Endothelial cell of umbilical vein (primary cell): ENCODE data around the gene FAM227B. TPM values are rescaled to one million over a fixed set of nuclear protein-coding genes. Genes with fewer than 3 reads are reported as not detected.

Source experiments
- BruUV-seq: library from RNA; stranded (reverse); fragments of 400-500 nt; replicated peaks from 2 replicates; lab custom pipeline; 2021; lab: Mats Ljungman, UMichigan
- CTCF ChIA-PET: fragments of 300-600, 350-600 bp; sonication (Branson Sonifier 250); formaldehyde crosslinking; loops from one replicate; lab custom pipeline; 2021; ENCODE audit warnings: antibody characterized with exemption, inconsistent platforms; lab: Charles Lee
- POLR2A ChIA-PET: fragments of 300-600, 350-600 bp; sonication (Branson Sonifier 250); formaldehyde crosslinking; loops from one replicate; lab custom pipeline; 2021; ENCODE audit warnings: antibody characterized with exemption, inconsistent platforms; lab: Charles Lee
- DNase-seq: peaks from one replicate; pipeline ENCODE4 v3.0.0-alpha.2; 2011; ENCODE audit warnings: low read depth, low spot score
- FAIRE-seq: peaks from 2 replicates; lab custom pipeline; 2011; peaks lifted over from hg19 to GRCh38; lab: Jason Lieb, UNC
- H2AFZ ChIP-seq: 2 replicates; pipeline ENCODE4 v1.6.0; 2012; ENCODE audit warnings: low read depth, low read length, control low read depth, inconsistent platforms
- H3K27ac ChIP-seq: 2 replicates; pipeline ENCODE4 v1.5.1; 2011; ENCODE audit warnings: low read depth, mild to moderate bottlenecking, control low read depth, low read length, moderate library complexity; ENCODE audit not compliant: insufficient read depth
- H3K27me3 ChIP-seq, 2 experiments: 2 replicates each; pipeline versions ENCODE4 v1.6.0 to v1.6.1; 2011; ENCODE audit warnings: low read length in 2 of 2, mixed read lengths in 1 of 2; ENCODE audit not compliant: control insufficient read depth in 2 of 2, insufficient read depth in 2 of 2
- H3K36me3 ChIP-seq, 2 experiments: 2 replicates in 1 of 2; 3 replicates in 1 of 2; pipeline ENCODE4 v1.5.1; 2011; ENCODE audit warnings: low read length in 2 of 2, mild to moderate bottlenecking in 1 of 2, moderate library complexity in 1 of 2; ENCODE audit not compliant: control insufficient read depth in 2 of 2, insufficient read depth in 2 of 2; ENCODE audit errors: extremely low read depth in 1 of 2
- H3K4me1 ChIP-seq: 3 replicates; pipeline ENCODE4 v1.5.1; 2011; ENCODE audit warnings: mild to moderate bottlenecking, low read length; ENCODE audit not compliant: control insufficient read depth, insufficient read depth; ENCODE audit errors: extremely low read depth
- H3K4me2 ChIP-seq: 2 replicates; pipeline ENCODE4 v1.6.1; 2011; ENCODE audit warnings: low read length, control low read depth, mixed read lengths; ENCODE audit not compliant: insufficient read depth
- H3K4me3 ChIP-seq, 3 experiments: fragments of 200-600 bp in 1 of 3; sonication (generic), shearing (Covaris generic) in 1 of 3; replicated peaks in 1 of 3; 2 replicates each; pipeline ENCODE4 v1.5.1; 2011 to 2016; ENCODE audit warnings: control low read depth in 3 of 3, low read length in 3 of 3, mild to moderate bottlenecking in 2 of 3, inconsistent platforms in 1 of 3, low read depth in 1 of 3, moderate library complexity in 1 of 3; ENCODE audit not compliant: insufficient read depth in 1 of 3
- H3K79me2 ChIP-seq: 2 replicates; pipeline ENCODE4 v1.6.0; 2012; ENCODE audit warnings: low read length, inconsistent platforms; ENCODE audit not compliant: control insufficient read depth, insufficient read depth
- H3K9ac ChIP-seq: replicated peaks from 2 replicates; pipeline ENCODE3; 2011; ENCODE audit warnings: low read length, control low read depth; ENCODE audit not compliant: insufficient read depth; ENCODE audit errors: extremely low read depth
- H3K9me1 ChIP-seq: replicated peaks from 3 replicates; pipeline ENCODE4 v1.6.0; 2011; ENCODE audit warnings: mild to moderate bottlenecking, low read length; ENCODE audit not compliant: control insufficient read depth, insufficient read depth; ENCODE audit errors: extremely low read depth
- H3K9me3 ChIP-seq: replicated peaks from 2 replicates; pipeline ENCODE4 v1.5.1; 2012; ENCODE audit warnings: low read length, inconsistent platforms; ENCODE audit not compliant: control insufficient read depth, insufficient read depth
- H4K20me1 ChIP-seq: replicated peaks from 2 replicates; pipeline ENCODE3; 2011; ENCODE audit warnings: mild to moderate bottlenecking, low read length; ENCODE audit not compliant: control insufficient read depth, insufficient read depth; ENCODE audit errors: extremely low read depth
- EZH2 ChIP-seq: IDR thresholded peaks from 2 replicates; pipeline ENCODE4 v1.6.1; 2012; ENCODE audit warnings: borderline replicate concordance, low read depth, mild to moderate bottlenecking, moderate library complexity, low read length, inconsistent platforms; ENCODE audit not compliant: severe bottlenecking
- FOS ChIP-seq: IDR thresholded peaks from 2 replicates; pipeline ENCODE4 v1.6.1; 2011; ENCODE audit warnings: mild to moderate bottlenecking, low read length, moderate library complexity, borderline replicate concordance; ENCODE audit not compliant: insufficient read depth
- GATA2 ChIP-seq: IDR thresholded peaks from 2 replicates; pipeline ENCODE4 v1.7.0; 2011; ENCODE audit warnings: low read depth, mild to moderate bottlenecking, moderate library complexity, mixed read lengths, low read length; ENCODE audit not compliant: insufficient read length, insufficient read depth
- JUN ChIP-seq: IDR thresholded peaks from 2 replicates; pipeline ENCODE4 v1.6.1; 2011; ENCODE audit warnings: borderline replicate concordance, low read depth; ENCODE audit not compliant: insufficient read length, insufficient read depth
- MYC ChIP-seq: IDR thresholded peaks from one replicate; pipeline ENCODE4 v1.6.1; 2011; ENCODE audit warnings: mild to moderate bottlenecking, low read depth, low read length
- POLR2A ChIP-seq: IDR thresholded peaks from 2 replicates; pipeline ENCODE4 v1.6.1; 2012; ENCODE audit warnings: low read depth, mild to moderate bottlenecking, control low read depth, low read length
- POLR2AphosphoS5 ChIP-seq: IDR thresholded peaks from 2 replicates; pipeline ENCODE4 v1.6.1; 2012; ENCODE audit warnings: low read depth, mild to moderate bottlenecking, control low read depth, low read length, moderate library complexity; ENCODE audit not compliant: insufficient read depth
- dilution Hi-C: fragments of 300-500 bp; cut with MboI; formaldehyde crosslinking; loops from one replicate; pipeline ENCODE4 v1.15.0; 2019; ENCODE audit warnings: low sequenced_read_pairs; ENCODE audit not compliant: extremely low pct_ligation_motif_present
- intact Hi-C: fragments of 100-400 bp; cut with micrococcal nuclease; formaldehyde crosslinking; loops from one replicate; pipeline ENCODE4 v1.10.0; 2022
- polyA plus RNA-seq, 4 experiments: library from polyadenylated mRNA; depleted of rRNA in 3 of 4; stranded (reverse) in 3 of 4; unstranded in 1 of 4; fragments of >200 nt; gene quantifications; 2 replicates each; pipeline versions ENCODE4 v1.2.1 to v1.2.3, GENCODE V29; 2011 to 2012; ENCODE audit warnings: missing spikeins in 1 of 4
- total RNA-seq: library from RNA; stranded (reverse); gene quantifications from 2 replicates; pipeline ENCODE4 v1.2.3, GENCODE V29; 2021
- TF ChIP-seq, protein P1 (sequence below), 2 donors: IDR thresholded peaks; 1 replicate in 1 of 2; 2 replicates in 1 of 2; pipeline ENCODE4 v1.5.1; 2011; ENCODE audit warnings: low read length in 2 of 2, mild to moderate bottlenecking in 2 of 2, moderate library complexity in 2 of 2, control low read depth in 1 of 2, inconsistent platforms in 1 of 2, low read depth in 1 of 2; ENCODE audit not compliant: insufficient read depth in 1 of 2; ENCODE audit errors: extremely low read depth in 1 of 2
- TF ChIP-seq, protein P2 (sequence below): IDR thresholded peaks from 2 replicates; pipeline ENCODE4 v1.6.1; 2011; ENCODE audit not compliant: insufficient read depth, insufficient read length

FAM227B gene
- total and polyA plus RNA-seq, 2 donors (not counting 3 experiments of a cell fraction or from before 2014, with no cell fraction given): 1.5 to 1.8 TPM

DNA sequence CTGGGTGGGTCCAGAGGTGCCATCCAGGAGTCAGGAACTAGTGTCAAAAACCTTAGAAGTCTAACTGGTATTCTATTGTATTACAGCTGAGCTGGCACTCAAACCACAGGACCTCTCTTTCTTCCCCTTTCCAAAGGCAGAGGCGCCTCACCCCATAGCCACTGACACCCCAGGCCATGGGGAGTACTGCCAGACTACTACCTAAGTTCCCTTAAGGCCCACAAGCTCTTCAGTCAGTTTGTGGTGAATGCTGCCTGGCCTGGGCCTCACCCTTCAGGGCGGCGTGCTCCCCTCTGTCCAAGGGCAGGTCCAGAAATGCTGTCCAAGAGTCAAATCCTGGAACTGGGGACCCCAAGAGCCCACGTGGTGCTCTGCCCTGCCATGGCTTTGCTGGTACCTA lies 240.6 kb downstream of the FAM227B start:
- Histone ChIP-seq H3K9me3 (no peaks in the 10 kb centered on the region), H3K27ac (no peak overlapping the region), H3K9me1 (no peaks in the 10 kb centered on the region), H3K36me3 (no peaks in the 10 kb centered on the region), H2AFZ (no peak overlapping the region), H3K9ac (no peak overlapping the region), H4K20me1 (no peaks in the 10 kb centered on the region), H3K4me2 (no peak overlapping the region), H3K4me1 (no peaks in the 10 kb centered on the region), H3K4me3 (no peak overlapping the region), H3K79me2 (no peaks in the 10 kb centered on the region), H3K27me3 (peaks cover 0 to 6% of the 10 kb centered on the region in 2 experiments)
- no peak for TF ChIP-seq JUN
- TF ChIP-seq, protein P1, sequence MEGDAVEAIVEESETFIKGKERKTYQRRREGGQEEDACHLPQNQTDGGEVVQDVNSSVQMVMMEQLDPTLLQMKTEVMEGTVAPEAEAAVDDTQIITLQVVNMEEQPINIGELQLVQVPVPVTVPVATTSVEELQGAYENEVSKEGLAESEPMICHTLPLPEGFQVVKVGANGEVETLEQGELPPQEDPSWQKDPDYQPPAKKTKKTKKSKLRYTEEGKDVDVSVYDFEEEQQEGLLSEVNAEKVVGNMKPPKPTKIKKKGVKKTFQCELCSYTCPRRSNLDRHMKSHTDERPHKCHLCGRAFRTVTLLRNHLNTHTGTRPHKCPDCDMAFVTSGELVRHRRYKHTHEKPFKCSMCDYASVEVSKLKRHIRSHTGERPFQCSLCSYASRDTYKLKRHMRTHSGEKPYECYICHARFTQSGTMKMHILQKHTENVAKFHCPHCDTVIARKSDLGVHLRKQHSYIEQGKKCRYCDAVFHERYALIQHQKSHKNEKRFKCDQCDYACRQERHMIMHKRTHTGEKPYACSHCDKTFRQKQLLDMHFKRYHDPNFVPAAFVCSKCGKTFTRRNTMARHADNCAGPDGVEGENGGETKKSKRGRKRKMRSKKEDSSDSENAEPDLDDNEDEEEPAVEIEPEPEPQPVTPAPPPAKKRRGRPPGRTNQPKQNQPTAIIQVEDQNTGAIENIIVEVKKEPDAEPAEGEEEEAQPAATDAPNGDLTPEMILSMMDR (IDR thresholded peaks at IDR 0.05; ENCODE audit: extremely low read depth in 1 of 2, insufficient read depth in 1 of 2, low read depth in 1 of 2, low read length in 2 of 2): no peak
- TF ChIP-seq POLR2AphosphoS5: no peak
- no peak for TF ChIP-seq EZH2
- TF ChIP-seq, protein P2, sequence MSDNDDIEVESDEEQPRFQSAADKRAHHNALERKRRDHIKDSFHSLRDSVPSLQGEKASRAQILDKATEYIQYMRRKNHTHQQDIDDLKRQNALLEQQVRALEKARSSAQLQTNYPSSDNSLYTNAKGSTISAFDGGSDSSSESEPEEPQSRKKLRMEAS: no peak
- no peak for TF ChIP-seq GATA2
- TF ChIP-seq MYC: no peak
- TF ChIP-seq POLR2A: no peak
- TF ChIP-seq FOS: no peak
- no TSS peak for BruUV-seq
- intact Hi-C loops: no loop called here
- dilution Hi-C loops: no loop called here
- ChIA-PET CTCF (interaction anchor here (1.4 kb wide), 1 partner anchor 10 kb away, joined by 4 read pairs; no protein-coding TSS in a partner anchor), POLR2A (no interaction called here)
- FAIRE-seq (no peak), DNase-seq (no peak)
